Smooth muscle cell of the brain vasculature (primary cell): ENCODE results near the gene APEH.

Experiments
- DNase-seq: peaks from one replicate; pipeline ENCODE4 v3.0.0-alpha.2; 2012; ENCODE audit warnings: low read depth, low spot score

Gene APEH

GRCh38 chr3:49727154-49727923 is 53.2 kb downstream of the APEH start:
- no peak for DNase-seq

- DNase-seq = no peak
Measured at GRCh38 chr3:49727924-49728361, 53.8 kb downstream of the APEH start.

DNA sequence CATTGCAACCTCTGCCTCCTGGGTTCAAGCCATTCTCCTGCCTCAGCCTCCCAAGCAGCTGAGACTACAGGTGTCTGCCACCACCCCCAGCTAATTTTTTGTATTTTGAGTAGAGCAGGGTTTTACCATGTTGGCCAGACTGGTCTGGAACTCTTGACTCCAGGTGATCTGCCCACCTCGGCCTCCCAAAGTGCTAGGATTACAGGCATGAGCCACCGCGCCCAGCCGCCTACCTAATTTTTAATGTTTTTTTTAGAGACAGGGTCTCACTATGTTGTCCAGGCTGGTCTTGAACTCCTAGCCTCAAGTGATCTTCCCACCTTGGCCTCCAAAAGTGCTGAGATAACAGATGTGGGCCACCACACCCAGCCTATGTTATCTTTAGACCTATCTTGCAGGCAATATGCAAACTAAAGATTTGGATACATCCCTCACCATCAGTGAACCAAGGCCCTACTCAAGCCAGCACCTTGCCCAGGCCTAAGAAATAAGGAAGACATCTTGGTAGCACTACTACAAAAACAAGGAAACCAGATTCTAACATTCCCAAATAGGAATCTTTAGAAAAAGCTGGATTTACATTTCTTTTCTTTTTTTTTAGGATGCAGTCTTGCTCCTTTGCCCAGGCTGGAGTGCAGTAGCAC is 55.9 kb downstream of the APEH start:
- DNase-seq = no peak

- no peak for DNase-seq
Measured at GRCh38 chr3:49732597-49732996, 58.4 kb downstream of the APEH start.

- DNase-seq = no peak
Measured at GRCh38 chr3:49733551-49733950, 59.4 kb downstream of the APEH start.
